Uterus (tissue), 4 donors: ENCODE data around the gene MED25. TPM values are rescaled to one million over a fixed set of nuclear protein-coding genes. Genes with fewer than 3 reads are reported as not detected.

Experiments
- DNase-seq, 2 donors: peaks; one replicate each; pipeline ENCODE4 v3.0.0-alpha.2; 2019 to 2020
- H3K27ac ChIP-seq, 2 donors: fragments of 200-600 bp; sonication (generic); 1 replicate in 1 of 2; 2 replicates in 1 of 2; pipeline ENCODE4 v1.5.1; 2016 to 2018
- H3K27me3 ChIP-seq, 2 donors: fragments of 200-600 bp; sonication (generic); one replicate each; pipeline ENCODE4 v1.5.1; 2018 to 2019; ENCODE audit warnings: control low read depth in 1 of 2
- H3K36me3 ChIP-seq, 2 donors: fragments of 200-600 bp; sonication (generic); one replicate each; pipeline ENCODE4 v1.5.1; 2019; ENCODE audit warnings: control low read depth in 1 of 2
- H3K4me1 ChIP-seq, 2 donors: fragments of 200-600 bp; sonication (generic); one replicate each; pipeline ENCODE4 v1.5.1; 2018 to 2019; ENCODE audit warnings: control low read depth in 1 of 2
- H3K4me3 ChIP-seq, 2 donors: fragments of 200-600 bp; sonication (generic); 1 replicate in 1 of 2; 2 replicates in 1 of 2; pipeline ENCODE4 v1.5.1; 2018 to 2019; ENCODE audit warnings: mild to moderate bottlenecking in 1 of 2
- H3K9me3 ChIP-seq, 2 donors: fragments of 200-600 bp; sonication (generic); one replicate each; pipeline ENCODE4 v1.5.1; 2019; ENCODE audit warnings: control low read depth in 1 of 2
- CTCF ChIP-seq, 4 experiments: fragments of 200-600 bp in 2 of 4; fragments of 450-650 bp in 2 of 4; sonication (generic) in 2 of 4; IDR thresholded peaks; one replicate each; pipeline ENCODE4 v1.5.1; 2016 to 2019; ENCODE audit warnings: antibody characterized with exemption in 4 of 4, mild to moderate bottlenecking in 2 of 4, moderate library complexity in 1 of 4
- POLR2A ChIP-seq, 2 donors: fragments of 450-650 bp; IDR thresholded peaks; one replicate each; pipeline ENCODE4 v1.6.1; 2016; ENCODE audit warnings: antibody characterized with exemption in 2 of 2, mild to moderate bottlenecking in 1 of 2, moderate library complexity in 1 of 2
- intact Hi-C: fragments of 100-400 bp; cut with DNase I; formaldehyde crosslinking; loops from one replicate; pipeline ENCODE4 v1.15.1; 2023; ENCODE audit warnings: low total_unique reads
- total RNA-seq, 4 donors: library from RNA; depleted of rRNA in 3 of 4; stranded (reverse); fragments of >200 nt in 3 of 4; gene quantifications; one replicate each; pipeline versions ENCODE4 v1.1.0 to v1.2.4, GENCODE V29; 2014 to 2023
- donor health status: DM: yes; HTN: yes; CAD: no.

Gene MED25
- total RNA-seq, 4 donors from 2014 or later: 21.1 to 48.1 (median 26.8) TPM

- Histone ChIP-seq H3K4me3 (peak overlapping the region; percentile 87 to 93), H3K4me1 (peaks cover 0 to 11% of the 10 kb centered on the region in 2 donors), H3K27me3 (no peaks in the 10 kb centered on the region), H3K27ac (peak overlapping the region; percentile 100), H3K36me3 (no peaks in the 10 kb centered on the region), H3K9me3 (no peaks in the 10 kb centered on the region)
- TF ChIP-seq POLR2A (IDR thresholded peaks at IDR 0.05): no peak
- TF ChIP-seq CTCF (IDR thresholded peaks at IDR 0.05): no peak
- intact Hi-C loops: no loop called here
- DNase-seq: peak; percentile 40 to 51
Observed at GRCh38 chr19:49851456-49852259, 33.6 kb downstream of the MED25 start.

- no peak for DNase-seq
- peaks cover 0 to 11% of the 10 kb centered on the region in 2 donors for H3K4me1 ChIP-seq
- intact Hi-C loops: no loop called here
- no peaks in the 10 kb centered on the region for H3K9me3 ChIP-seq
- no peak overlapping the region for H3K27ac ChIP-seq
- H3K27me3 ChIP-seq: no peaks in the 10 kb centered on the region
- peak overlapping the region; percentile 87 to 93 for H3K4me3 ChIP-seq
- TF ChIP-seq POLR2A (IDR thresholded peaks at IDR 0.05) (no peak), CTCF (IDR thresholded peaks at IDR 0.05) (no peak)
- H3K36me3 ChIP-seq: no peaks in the 10 kb centered on the region
Observed at GRCh38 chr19:49852631-49853126, 34.6 kb downstream of the MED25 start.

GRCh38 chr19:49853852-49854377, 35.8 kb downstream of the MED25 start:
- Histone ChIP-seq H3K27me3 (no peaks in the 10 kb centered on the region), H3K9me3 (no peaks in the 10 kb centered on the region), H3K27ac (peak overlapping the region in 1 of 2 donors; percentile 11), H3K4me3 (no peak overlapping the region), H3K4me1 (peaks cover 0 to 11% of the 10 kb centered on the region in 2 donors), H3K36me3 (no peaks in the 10 kb centered on the region)
- intact Hi-C loops: no loop called here
- no peak for DNase-seq
- no peak for TF ChIP-seq POLR2A (IDR thresholded peaks at IDR 0.05)

- Histone ChIP-seq H3K27me3 (no peaks in the 10 kb centered on the region), H3K4me1 (peaks cover 0 to 11% of the 10 kb centered on the region in 2 donors), H3K9me3 (no peaks in the 10 kb centered on the region), H3K36me3 (no peaks in the 10 kb centered on the region), H3K27ac (peak overlapping the region in 1 of 2 donors; percentile 11), H3K4me3 (no peak overlapping the region)
- TF ChIP-seq POLR2A (IDR thresholded peaks at IDR 0.05) (no peak), CTCF (IDR thresholded peaks at IDR 0.05) (no peak)
- intact Hi-C loops: no loop called here
- DNase-seq: peak in 1 of 2 donors; percentile 40
Observed at GRCh38 chr19:49854378-49855263, 36.5 kb downstream of the MED25 start.

- H3K36me3 ChIP-seq: no peaks in the 10 kb centered on the region
- no peak for TF ChIP-seq CTCF (IDR thresholded peaks at IDR 0.05)
- no peak for TF ChIP-seq POLR2A (IDR thresholded peaks at IDR 0.05)
- DNase-seq: no peak
- no peaks in the 10 kb centered on the region for H3K9me3 ChIP-seq
- no peak overlapping the region for H3K4me3 ChIP-seq
- intact Hi-C loops: no loop called here
- no peak overlapping the region for H3K27ac ChIP-seq
- peaks cover 0 to 11% of the 10 kb centered on the region in 2 donors for H3K4me1 ChIP-seq
- no peaks in the 10 kb centered on the region for H3K27me3 ChIP-seq
Observed at GRCh38 chr19:49855277-49855675, 37.2 kb downstream of the MED25 start.
